Nephron (organoid): ENCODE results near the gene LYZL2.
"Not testable (repeated sequence)": the region's sequence is repeated elsewhere in the genome, so short reads cannot be mapped to it uniquely, and the experiment has no call there.

Experiments used
- H3K27ac Mint-ChIP-seq, 3 experiments: 2 replicates each; pipeline ENCODE4 v1.8.0; 2020; ENCODE audit warnings: mixed read lengths in 3 of 3, mild to moderate bottlenecking in 2 of 3, moderate library complexity in 1 of 3
- H3K27me3 Mint-ChIP-seq: 2 replicates; pipeline ENCODE4 v1.8.0; 2021; ENCODE audit warnings: low read depth, mild to moderate bottlenecking, moderate library complexity, mixed read lengths
- H3K36me3 Mint-ChIP-seq: 2 replicates; pipeline ENCODE4 v1.8.0; 2020; ENCODE audit warnings: low read depth, mixed read lengths
- H3K4me1 Mint-ChIP-seq: 2 replicates; pipeline ENCODE4 v1.8.0; 2020; ENCODE audit warnings: mixed read lengths
- H3K4me3 Mint-ChIP-seq, 3 experiments: 2 replicates each; pipeline ENCODE4 v1.8.0; 2020; ENCODE audit warnings: mild to moderate bottlenecking in 3 of 3, mixed read lengths in 3 of 3, moderate library complexity in 2 of 3
- H3K9me3 Mint-ChIP-seq: 2 replicates; pipeline ENCODE4 v1.8.0; 2020; ENCODE audit warnings: mixed read lengths
- CTCF ChIP-seq, 3 experiments: fragments of 200-600 bp; sonication (generic); IDR thresholded peaks; one replicate each; pipeline ENCODE4 v1.5.0; 2021; ENCODE audit warnings: antibody characterized with exemption in 3 of 3; ENCODE audit not compliant: unreplicated experiment in 3 of 3

The LYZL2 gene

GRCh38 chr10:30603589-30603988 lies 26.0 kb downstream of the LYZL2 start:
- no peaks in the 10 kb centered on the region for H3K9me3 Mint-ChIP-seq
- H3K4me1 Mint-ChIP-seq = peaks cover 19% of the 10 kb centered on the region
- H3K4me3 Mint-ChIP-seq = no peak overlapping the region
- H3K36me3 Mint-ChIP-seq = no peaks in the 10 kb centered on the region
- H3K27me3 Mint-ChIP-seq = no peaks in the 10 kb centered on the region
- TF ChIP-seq CTCF (IDR thresholded peaks at IDR 0.05; ENCODE audit: unreplicated experiment in 3 of 3) = no peak
- no peak overlapping the region for H3K27ac Mint-ChIP-seq

- Mint-ChIP-seq H3K4me1 (peaks cover 19% of the 10 kb centered on the region), H3K4me3 (no peak overlapping the region), H3K9me3 (no peaks in the 10 kb centered on the region), H3K36me3 (no peaks in the 10 kb centered on the region), H3K27ac (no peak overlapping the region), H3K27me3 (no peaks in the 10 kb centered on the region)
- no peak for TF ChIP-seq CTCF (IDR thresholded peaks at IDR 0.05; ENCODE audit: unreplicated experiment in 3 of 3)
Measured at GRCh38 chr10:30602747-30603146, 26.8 kb downstream of the LYZL2 start.

- Mint-ChIP-seq H3K4me3 (no peak overlapping the region), H3K9me3 (no peaks in the 10 kb centered on the region), H3K36me3 (no peaks in the 10 kb centered on the region), H3K27ac (no peak overlapping the region), H3K27me3 (no peaks in the 10 kb centered on the region), H3K4me1 (peaks cover 9% of the 10 kb centered on the region)
- no peak for TF ChIP-seq CTCF (IDR thresholded peaks at IDR 0.05; ENCODE audit: unreplicated experiment in 3 of 3)
Measured at GRCh38 chr10:30600005-30600404, 29.5 kb downstream of the LYZL2 start.

GRCh38 chr10:30598105-30598776 lies 31.3 kb downstream of the LYZL2 start:
- TF ChIP-seq CTCF (IDR thresholded peaks at IDR 0.05; ENCODE audit: unreplicated experiment in 3 of 3) = no peak
- Mint-ChIP-seq H3K4me3 (no peak overlapping the region), H3K9me3 (no peaks in the 10 kb centered on the region), H3K27me3 (no peaks in the 10 kb centered on the region), H3K27ac (no peak overlapping the region), H3K36me3 (no peaks in the 10 kb centered on the region), H3K4me1 (peaks cover 6% of the 10 kb centered on the region)

GRCh38 chr10:30597433-30597824 lies 32.1 kb downstream of the LYZL2 start:
- H3K27me3 Mint-ChIP-seq, H3K4me1 Mint-ChIP-seq, H3K9me3 Mint-ChIP-seq, H3K36me3 Mint-ChIP-seq: not testable (repeated sequence)
- peak overlapping the region in 1 of 3 experiments; percentile 93 for H3K27ac Mint-ChIP-seq
- H3K4me3 Mint-ChIP-seq = peak overlapping the region in 2 of 3 experiments; percentile 4 to 57

- Mint-ChIP-seq H3K27ac (peak overlapping the region in 1 of 3 experiments; percentile 93), H3K4me3 (peak overlapping the region in 2 of 3 experiments; percentile 4 to 57)
- not testable (repeated sequence) for H3K36me3 Mint-ChIP-seq, H3K4me1 Mint-ChIP-seq, H3K27me3 Mint-ChIP-seq, H3K9me3 Mint-ChIP-seq
Measured at GRCh38 chr10:30596493-30597432, 32.8 kb downstream of the LYZL2 start.
